Measurements from ENCODE around the gene TTC23. TPM values are rescaled to one million over a fixed set of nuclear protein-coding genes. Genes with fewer than 3 reads are reported as not detected.

Gene TTC23
- total and polyA plus RNA-seq, 4 experiments from 2014 or later: 0.45 to 0.79 (median 0.67) TPM; not detected in 1

DNA sequence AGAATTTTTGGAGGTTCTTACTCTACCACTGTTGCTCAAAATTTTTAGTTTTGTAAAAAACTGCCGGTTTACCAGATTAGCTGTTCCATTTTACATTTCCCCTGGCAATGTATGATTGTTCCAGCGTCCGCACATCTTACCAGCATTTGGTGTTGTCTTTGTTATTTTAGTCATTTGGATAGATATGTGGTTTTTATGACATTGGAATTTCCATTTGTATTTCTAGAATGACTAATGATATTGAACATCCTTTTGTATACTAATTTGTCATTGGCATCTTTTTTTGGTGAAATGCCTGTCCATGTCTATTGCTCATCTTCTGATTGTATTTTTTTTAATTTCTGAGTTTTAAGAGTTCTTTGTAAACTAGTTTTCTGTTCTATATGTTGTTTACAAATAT, 30.4 kb upstream of the TTC23 start:
- intact Hi-C loops (cut with micrococcal nuclease): no loop called here
- no peak overlapping the region for H3K4me3 Mint-ChIP-seq
- no peaks in the 10 kb centered on the region for H3K27me3 Mint-ChIP-seq
- H3K36me3 Mint-ChIP-seq: peaks cover 6 to 14% of the 10 kb centered on the region in 2 donors
- DNase-seq: no peak
- Histone ChIP-seq H3K36me3 (ENCODE audit: insufficient read depth, low read length) (no peaks in the 10 kb centered on the region), H3K4me1 (ENCODE audit: insufficient read depth, low read length) (no peaks in the 10 kb centered on the region), H3K4me3 (ENCODE audit: low read length in 2 of 2) (no peak overlapping the region), H3K9me3 (ENCODE audit: control insufficient read depth in 1 of 2, low read length in 2 of 2) (no peaks in the 10 kb centered on the region), H3K27ac (ENCODE audit: low read depth, low read length) (no peak overlapping the region), H3K27me3 (ENCODE audit: insufficient read depth, low read length) (no peaks in the 10 kb centered on the region)
- H3K27ac Mint-ChIP-seq: peak overlapping the region in 2 of 7 donors; percentile 44 to 65
- H3K4me1 Mint-ChIP-seq: peaks cover 7 to 25% (median 15%) of the 10 kb centered on the region in 4 donors
- CTCF ChIA-PET (ENCODE audit: partially characterized antibody): no interaction called here
- POLR2A ChIA-PET (ENCODE audit: partially characterized antibody): no interaction called here
- peaks cover 0 to 3% (median 0%) of the 10 kb centered on the region in 8 donors for H3K9me3 Mint-ChIP-seq

GRCh38 chr15:99279290-99279689, 29.9 kb upstream of the TTC23 start:
- Mint-ChIP-seq H3K4me3 (no peak overlapping the region), H3K36me3 (peaks cover 1 to 9% of the 10 kb centered on the region in 2 donors), H3K9me3 (peaks cover 0 to 3% (median 0%) of the 10 kb centered on the region in 8 donors), H3K27me3 (no peaks in the 10 kb centered on the region), H3K27ac (peak overlapping the region in 1 of 7 donors; percentile 17), H3K4me1 (peaks cover 7 to 21% (median 15%) of the 10 kb centered on the region in 4 donors)
- H3K27me3 ChIP-seq (ENCODE audit: insufficient read depth, low read length): no peaks in the 10 kb centered on the region
- no peaks in the 10 kb centered on the region for H3K4me1 ChIP-seq (ENCODE audit: insufficient read depth, low read length)
- intact Hi-C loops (cut with micrococcal nuclease): no loop called here
- DNase-seq: no peak
- H3K9me3 ChIP-seq (ENCODE audit: control insufficient read depth in 1 of 2, low read length in 2 of 2): no peaks in the 10 kb centered on the region
- ChIA-PET POLR2A (ENCODE audit: partially characterized antibody) (no interaction called here), CTCF (ENCODE audit: partially characterized antibody) (no interaction called here)
- no peaks in the 10 kb centered on the region for H3K36me3 ChIP-seq (ENCODE audit: insufficient read depth, low read length)
- H3K27ac ChIP-seq (ENCODE audit: low read depth, low read length): no peak overlapping the region
- no peak overlapping the region for H3K4me3 ChIP-seq (ENCODE audit: low read length in 2 of 2)

DNA sequence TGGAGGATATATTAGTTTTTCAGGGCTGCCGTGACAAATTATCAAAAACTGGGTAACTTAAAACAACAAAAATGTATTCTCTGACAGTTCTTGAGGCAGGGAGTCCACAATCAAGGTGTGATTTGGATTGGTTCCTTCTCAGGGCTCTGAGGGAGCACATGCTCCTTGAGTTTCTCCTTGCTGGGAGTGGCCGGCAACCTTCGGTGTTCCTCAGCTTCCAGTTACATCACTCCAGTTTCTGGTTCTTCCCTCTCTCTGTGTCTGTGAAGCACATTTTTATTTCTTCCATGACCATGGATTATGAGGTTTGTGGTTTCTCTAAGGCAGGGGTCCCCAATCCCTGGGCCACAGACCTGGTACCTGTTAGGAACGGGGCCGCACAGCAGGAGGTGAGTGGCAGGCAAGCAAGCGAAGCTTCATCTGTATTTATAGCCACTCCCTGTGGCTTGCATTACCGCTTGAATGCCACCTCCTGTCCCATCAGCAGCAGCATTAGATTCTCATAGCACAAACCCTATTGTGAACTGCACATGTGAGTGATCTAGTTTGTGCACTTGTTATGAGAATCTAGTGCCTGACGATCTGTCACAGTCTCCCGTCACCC, 26.2 kb upstream of the TTC23 start:
- ChIA-PET POLR2A (ENCODE audit: partially characterized antibody) (no interaction called here), CTCF (ENCODE audit: partially characterized antibody) (interaction anchor here (2.2 to 12.0 kb wide), 3 partner anchors 12 to 479 kb away, joined by 6 to 153 read pairs (median 126); no protein-coding TSS in a partner anchor)
- Histone ChIP-seq H3K4me1 (ENCODE audit: insufficient read depth, low read length) (no peaks in the 10 kb centered on the region), H3K4me3 (ENCODE audit: low read length in 2 of 2) (no peak overlapping the region), H3K27ac (ENCODE audit: low read depth, low read length) (no peak overlapping the region), H3K9me3 (ENCODE audit: control insufficient read depth in 1 of 2, low read length in 2 of 2) (no peaks in the 10 kb centered on the region), H3K36me3 (ENCODE audit: insufficient read depth, low read length) (no peaks in the 10 kb centered on the region), H3K27me3 (ENCODE audit: insufficient read depth, low read length) (no peaks in the 10 kb centered on the region)
- no peak overlapping the region for H3K27ac Mint-ChIP-seq
- H3K4me3 Mint-ChIP-seq: no peak overlapping the region
- H3K27me3 Mint-ChIP-seq: no peaks in the 10 kb centered on the region
- H3K9me3 Mint-ChIP-seq: peaks cover 0 to 3% (median 0%) of the 10 kb centered on the region in 8 donors
- H3K36me3 Mint-ChIP-seq: peaks cover 0 to 6% of the 10 kb centered on the region in 2 donors
- intact Hi-C loops (cut with micrococcal nuclease): no loop called here
- no peak for DNase-seq
- peaks cover 7 to 14% (median 13%) of the 10 kb centered on the region in 4 donors for H3K4me1 Mint-ChIP-seq

- H3K9me3 Mint-ChIP-seq: peaks cover 0 to 3% (median 0%) of the 10 kb centered on the region in 8 donors
- Histone ChIP-seq H3K27me3 (ENCODE audit: insufficient read depth, low read length) (no peaks in the 10 kb centered on the region), H3K9me3 (ENCODE audit: control insufficient read depth in 1 of 2, low read length in 2 of 2) (no peaks in the 10 kb centered on the region), H3K4me1 (ENCODE audit: insufficient read depth, low read length) (no peaks in the 10 kb centered on the region), H3K36me3 (ENCODE audit: insufficient read depth, low read length) (no peaks in the 10 kb centered on the region), H3K27ac (ENCODE audit: low read depth, low read length) (no peak overlapping the region), H3K4me3 (ENCODE audit: low read length in 2 of 2) (no peak overlapping the region)
- no peak overlapping the region for H3K4me3 Mint-ChIP-seq
- ChIA-PET POLR2A (ENCODE audit: partially characterized antibody) (no interaction called here), CTCF (ENCODE audit: partially characterized antibody) (interaction anchor here (2.2 to 12.0 kb wide), 5 partner anchors 12 to 480 kb away, joined by 6 to 153 read pairs (median 33); no protein-coding TSS in a partner anchor)
- H3K4me1 Mint-ChIP-seq: peaks cover 6 to 12% (median 11%) of the 10 kb centered on the region in 4 donors
- no peak overlapping the region for H3K27ac Mint-ChIP-seq
- intact Hi-C loops (cut with micrococcal nuclease): no loop called here
- H3K27me3 Mint-ChIP-seq: no peaks in the 10 kb centered on the region
- peaks cover 0 to 5% of the 10 kb centered on the region in 2 donors for H3K36me3 Mint-ChIP-seq
- DNase-seq: no peak
Measured at GRCh38 chr15:99275061-99275460, 25.7 kb upstream of the TTC23 start.

GRCh38 chr15:99273801-99274200, 24.4 kb upstream of the TTC23 start:
- H3K9me3 ChIP-seq (ENCODE audit: control insufficient read depth in 1 of 2, low read length in 2 of 2): no peaks in the 10 kb centered on the region
- no peak overlapping the region for H3K4me3 ChIP-seq (ENCODE audit: low read length in 2 of 2)
- no peaks in the 10 kb centered on the region for H3K27me3 ChIP-seq (ENCODE audit: insufficient read depth, low read length)
- no peak for DNase-seq
- ChIA-PET POLR2A (ENCODE audit: partially characterized antibody) (interaction anchor here (1.7 kb wide), 1 partner anchor 8 kb away, joined by 4 read pairs; no protein-coding TSS in a partner anchor), CTCF (ENCODE audit: partially characterized antibody) (interaction anchor here (1.3 to 12.0 kb wide), 12 partner anchors 10 to 1065 kb away, joined by 3 to 153 read pairs (median 10); no protein-coding TSS in a partner anchor)
- H3K4me1 ChIP-seq (ENCODE audit: insufficient read depth, low read length): no peaks in the 10 kb centered on the region
- intact Hi-C loops (cut with micrococcal nuclease): loop anchor here (1.0 kb wide), 3 partner anchors 430 to 1066 kb away; no protein-coding TSS in a partner anchor
- no peaks in the 10 kb centered on the region for H3K36me3 ChIP-seq (ENCODE audit: insufficient read depth, low read length)
- Mint-ChIP-seq H3K27ac (no peak overlapping the region), H3K4me1 (peaks cover 0 to 3% (median 0%) of the 10 kb centered on the region in 4 donors), H3K36me3 (no peaks in the 10 kb centered on the region), H3K4me3 (no peak overlapping the region), H3K9me3 (no peaks in the 10 kb centered on the region), H3K27me3 (no peaks in the 10 kb centered on the region)
- H3K27ac ChIP-seq (ENCODE audit: low read depth, low read length): no peak overlapping the region

DNA sequence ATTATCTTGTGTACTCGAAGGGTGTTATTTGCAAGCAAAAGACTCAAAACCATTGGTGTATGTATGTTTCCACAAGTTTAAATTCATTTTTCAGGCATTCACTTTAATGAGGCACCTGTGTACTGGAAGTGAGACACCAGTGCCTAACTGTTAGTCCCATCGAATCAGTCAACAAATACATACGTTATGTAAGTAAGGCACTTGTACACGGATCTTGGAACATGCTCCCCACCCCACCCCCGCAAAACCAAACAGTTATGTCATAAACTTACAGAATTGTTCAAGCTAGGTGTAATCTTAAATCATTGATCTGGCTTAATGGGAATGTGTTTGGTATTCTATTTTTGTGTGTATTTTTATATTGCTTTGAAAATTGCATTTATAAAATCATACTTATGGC, 19.1 kb upstream of the TTC23 start:
- H3K9me3 Mint-ChIP-seq: no peaks in the 10 kb centered on the region
- intact Hi-C loops (cut with micrococcal nuclease): no loop called here
- Histone ChIP-seq H3K36me3 (ENCODE audit: insufficient read depth, low read length) (no peaks in the 10 kb centered on the region), H3K4me3 (ENCODE audit: low read length in 2 of 2) (no peak overlapping the region), H3K9me3 (ENCODE audit: control insufficient read depth in 1 of 2, low read length in 2 of 2) (no peaks in the 10 kb centered on the region), H3K27me3 (ENCODE audit: insufficient read depth, low read length) (no peaks in the 10 kb centered on the region), H3K4me1 (ENCODE audit: insufficient read depth, low read length) (no peaks in the 10 kb centered on the region), H3K27ac (ENCODE audit: low read depth, low read length) (no peak overlapping the region)
- POLR2A ChIA-PET (ENCODE audit: partially characterized antibody): no interaction called here
- no peak overlapping the region for H3K4me3 Mint-ChIP-seq
- peak in 1 of 5 donors; percentile 40 for DNase-seq
- peaks cover 0 to 5% (median under 1%) of the 10 kb centered on the region in 4 donors for H3K4me1 Mint-ChIP-seq
- CTCF ChIA-PET (ENCODE audit: partially characterized antibody): interaction anchor here (0.9 to 12.0 kb wide), 4 partner anchors 14 to 486 kb away, joined by 3 to 153 read pairs (median 64); partner anchors contain the start of gene LYSMD4
- H3K27ac Mint-ChIP-seq: peak overlapping the region in 1 of 7 donors; percentile 57
- H3K36me3 Mint-ChIP-seq: peaks cover 3% of the 10 kb centered on the region in 2 donors
- no peaks in the 10 kb centered on the region for H3K27me3 Mint-ChIP-seq

- Histone ChIP-seq H3K4me3 (ENCODE audit: low read length in 2 of 2) (no peak overlapping the region), H3K4me1 (ENCODE audit: insufficient read depth, low read length) (no peaks in the 10 kb centered on the region), H3K27me3 (ENCODE audit: insufficient read depth, low read length) (no peaks in the 10 kb centered on the region), H3K36me3 (ENCODE audit: insufficient read depth, low read length) (no peaks in the 10 kb centered on the region), H3K27ac (ENCODE audit: low read depth, low read length) (no peak overlapping the region), H3K9me3 (ENCODE audit: control insufficient read depth in 1 of 2, low read length in 2 of 2) (no peaks in the 10 kb centered on the region)
- POLR2A ChIA-PET (ENCODE audit: partially characterized antibody): no interaction called here
- CTCF ChIA-PET (ENCODE audit: partially characterized antibody): interaction anchor here (9.8 to 12.0 kb wide), 2 partner anchors 435 to 487 kb away, joined by 126 to 153 read pairs; no protein-coding TSS in a partner anchor
- DNase-seq: no peak
- Mint-ChIP-seq H3K27me3 (no peaks in the 10 kb centered on the region), H3K36me3 (peaks cover 4% of the 10 kb centered on the region in 2 donors), H3K27ac (no peak overlapping the region), H3K4me1 (peaks cover 0 to 5% (median under 1%) of the 10 kb centered on the region in 4 donors), H3K9me3 (no peaks in the 10 kb centered on the region), H3K4me3 (no peak overlapping the region)
- intact Hi-C loops (cut with micrococcal nuclease): no loop called here
Measured at GRCh38 chr15:99267957-99268356, 18.6 kb upstream of the TTC23 start.

Measured in CD4-positive, alpha-beta memory T cell (primary cell).